Measurements from ENCODE around the gene RHBDD1. TPM values are rescaled to one million over a fixed set of nuclear protein-coding genes. Genes with fewer than 3 reads are reported as not detected.

Gene RHBDD1
- polyA plus RNA-seq, 2 of the 4 experiments (the other 2 are of a cell fraction), result 8.3 to 46.9 TPM

GRCh38 chr2:226813148-226813701, 22.6 kb upstream of the RHBDD1 start:
- ATAC-seq (peak in 1 of 2 experiments; percentile 72; a peak in 2 of 6 replicates), FAIRE-seq (no peak), DNase-seq (ENCODE audit: low read depth in 1 of 2, low spot score in 1 of 2) (no peak)
- H3K27ac ChIP-seq, result no peak overlapping the region
- no peaks in the 10 kb centered on the region for H3K4me1 ChIP-seq
- CTCF ChIA-PET, result interaction anchor here (1.4 kb wide), 1 partner anchor 169 kb away, joined by 5 read pairs; no protein-coding TSS in a partner anchor
- 85% methylated on average over 1 of the region's 1 CpG for WGBS (ENCODE audit: missing lambda C conversion rate)
- POLR2A ChIA-PET, result no interaction called here
- H3K4me3 ChIP-seq, result no peak overlapping the region
- no peaks in the 10 kb centered on the region for H3K9me3 ChIP-seq
- TF ChIP-seq POLR2AphosphoS2 (conservative IDR thresholded peaks at IDR 0.05; ENCODE audit: low read length), result no peak
- TF ChIP-seq HOXB13 (CRISPR knock-in tag; IDR thresholded peaks at IDR 0.05; ENCODE audit: low read depth), result no peak
- peak; percentile 32; the same call in 2 of the 3 replicates for TF ChIP-seq CTCF (IDR thresholded peaks at IDR 0.05)
- TF ChIP-seq ZSCAN20 (CRISPR knock-in tag; IDR thresholded peaks at IDR 0.05), result no peak
- TF ChIP-seq RAD21 (conservative IDR thresholded peaks at IDR 0.05 in 1 of 2, IDR thresholded peaks at IDR 0.05 in 1 of 2), result peak; percentile 45 to 66; a peak in 4 of 5 replicates
- TF ChIP-seq MAX (IDR thresholded peaks at IDR 0.05), result no peak
- peak; percentile 48 for TF ChIP-seq SMC3 (IDR thresholded peaks at IDR 0.05)
- no peak for TF ChIP-seq FOSB (CRISPR knock-in tag; IDR thresholded peaks at IDR 0.05)
- no peak for TF ChIP-seq EHMT2 (IDR thresholded peaks at IDR 0.05; ENCODE audit: low read depth)
- TF ChIP-seq RARB (CRISPR knock-in tag; IDR thresholded peaks at IDR 0.05), result no peak
- no peak overlapping the region for H3K4me2 ChIP-seq

GRCh38 chr2:226818930-226819329, 16.9 kb upstream of the RHBDD1 start:
- ChIA-PET POLR2A (no interaction called here), CTCF (interaction anchor here (0.9 kb wide), 1 partner anchor 16 kb away, joined by 3 read pairs; no protein-coding TSS in a partner anchor)
- no peak overlapping the region for H3K27ac ChIP-seq
- ATAC-seq (no peak), FAIRE-seq (no peak), DNase-seq (ENCODE audit: low read depth in 1 of 2, low spot score in 1 of 2) (no peak)
- H3K4me1 ChIP-seq, result no peaks in the 10 kb centered on the region
- 66% methylated on average over 3 of the region's 3 CpGs for WGBS (ENCODE audit: missing lambda C conversion rate)
- no peaks in the 10 kb centered on the region for H3K9me3 ChIP-seq
- no peak overlapping the region for H3K4me3 ChIP-seq
- TF ChIP-seq RAD21 (conservative IDR thresholded peaks at IDR 0.05 in 1 of 2, IDR thresholded peaks at IDR 0.05 in 1 of 2) (no peak), REST (IDR thresholded peaks at IDR 0.05) (no peak), CBX2 (IDR thresholded peaks at IDR 0.05; ENCODE audit: borderline replicate concordance, low read depth) (no peak), HOXA7 (CRISPR knock-in tag; IDR thresholded peaks at IDR 0.05) (no peak), HEYL (CRISPR knock-in tag; IDR thresholded peaks at IDR 0.05) (no peak)
- no peak overlapping the region for H3K4me2 ChIP-seq

GRCh38 chr2:226825056-226825455, 10.8 kb upstream of the RHBDD1 start:
- WGBS (ENCODE audit: missing lambda C conversion rate), result 69% methylated on average over 2 of the region's 2 CpGs
- Histone ChIP-seq H3K4me2 (no peak overlapping the region), H3K4me3 (no peak overlapping the region), H3K9me3 (no peaks in the 10 kb centered on the region), H3K4me1 (no peaks in the 10 kb centered on the region), H3K27ac (no peak overlapping the region)
- FAIRE-seq, result no peak
- CTCF ChIA-PET, result interaction anchor here (1.0 to 1.6 kb wide), 2 partner anchors 23 to 25 kb away, joined by 3 to 6 read pairs; partner anchors contain the start of gene IRS1
- no peak for TF ChIP-seq MAFK (IDR thresholded peaks at IDR 0.05; ENCODE audit: partially characterized antibody)
- no peak for ATAC-seq
- POLR2A ChIA-PET, result interaction anchor here (2.1 kb wide), 1 partner anchor 11 kb away, joined by 11 read pairs; the partner anchor contains the start of gene RHBDD1
- no peak for DNase-seq (ENCODE audit: low read depth in 1 of 2, low spot score in 1 of 2)
